A549 (cell line): ENCODE results near the gene CBFB. TPM values are rescaled to one million over a fixed set of nuclear protein-coding genes. Genes with fewer than 3 reads are reported as not detected.

Experiments
- ATAC-seq, 2 experiments: fragments of 200-7000 bp in 1 of 2; fragments of >200 bp in 1 of 2; cut with Nextera tagmentation in 1 of 2; cut with Tn5 transposase in 1 of 2; 3 replicates each; pipeline versions ENCODE4 v1.8.0 to v1.9.1; 2018 to 2020; ENCODE audit warnings: mild to moderate bottlenecking in 1 of 2, moderate library complexity in 1 of 2
- CTCF ChIA-PET: fragments of 300-600 bp; sonication (Branson Sonifier 250); formaldehyde crosslinking; extraction: SDS; loops from one replicate; lab custom pipeline; 2021; ENCODE audit warnings: antibody characterized with exemption, inconsistent platforms; lab: Yijun Ruan, JAX
- POLR2A ChIA-PET: fragments of 350-600 bp; formaldehyde crosslinking; extraction: SDS; loops from one replicate; lab custom pipeline; 2021; ENCODE audit warnings: antibody characterized with exemption, inconsistent platforms; lab: Yijun Ruan, JAX
- DNase-seq, 2 experiments: peaks; one replicate each; pipeline versions ENCODE4 v3.0.0 to v3.0.0-alpha.2; 2011 to 2016; ENCODE audit warnings: low read depth in 1 of 2, low spot score in 1 of 2
- FAIRE-seq: peaks from 2 replicates; lab custom pipeline; 2011; peaks lifted over from hg19 to GRCh38; lab: Jason Lieb, UNC
- H3K27ac ChIP-seq, 2 experiments: fragments of >200 bp; sonication (Bioruptor Twin); formaldehyde crosslinking; 3 replicates each; pipeline ENCODE4 v1.5.1; 2016 to 2017
- H3K4me1 ChIP-seq: fragments of >200 bp; sonication (Bioruptor Twin); formaldehyde crosslinking; 3 replicates; pipeline ENCODE4 v1.6.1; 2016
- H3K4me2 ChIP-seq: fragments of >200 bp; sonication (Bioruptor Twin); formaldehyde crosslinking; 3 replicates; pipeline ENCODE4 v1.6.1; 2016
- H3K4me3 ChIP-seq: fragments of >200 bp; sonication (Bioruptor Twin); formaldehyde crosslinking; 3 replicates; pipeline ENCODE4 v1.5.1; 2016
- H3K9me3 ChIP-seq: fragments of >200 bp; sonication (Bioruptor Twin); formaldehyde crosslinking; 3 replicates; pipeline ENCODE4 v1.6.1; 2016
- CBX2 ChIP-seq: fragments of 200-600 bp; sonication (generic); IDR thresholded peaks from 2 replicates; pipeline ENCODE4 v1.6.1; 2016; ENCODE audit warnings: low read depth, mild to moderate bottlenecking, borderline replicate concordance
- CBX8 ChIP-seq: fragments of 200-600 bp; sonication (generic); IDR thresholded peaks from 2 replicates; pipeline ENCODE4 v1.6.1; 2016
- CEBPB ChIP-seq, 2 experiments: fragments of >200 bp in 1 of 2; sonication (Bioruptor Twin) in 1 of 2; formaldehyde crosslinking in 1 of 2; IDR thresholded peaks; 2 replicates each; pipeline ENCODE4 v1.6.1; 2012 to 2016
- CTCF ChIP-seq: fragments of >200 bp; sonication (Bioruptor Twin); formaldehyde crosslinking; IDR thresholded peaks from 3 replicates; pipeline ENCODE4 v1.5.1; 2016
- EHF ChIP-seq: fragments of 250-450 bp; sonication (Bioruptor Pico); IDR thresholded peaks from 2 replicates; pipeline ENCODE4 v1.5.0; 2020; ENCODE audit warnings: mild to moderate bottlenecking
- EHMT2 ChIP-seq: fragments of 200-600 bp; sonication (generic); IDR thresholded peaks from 2 replicates; pipeline ENCODE4 v1.6.1; 2016; ENCODE audit warnings: antibody characterized with exemption, low read depth, mild to moderate bottlenecking, moderate library complexity
- ESRRA ChIP-seq: fragments of 150-350 bp; IDR thresholded peaks from 2 replicates; pipeline ENCODE4 v1.6.1; 2014; ENCODE audit warnings: mild to moderate bottlenecking, low read length, borderline replicate concordance
- FOSB ChIP-seq: fragments of 250-450 bp; sonication (Bioruptor Pico); IDR thresholded peaks from 2 replicates; pipeline ENCODE4 v1.5.0; 2020; ENCODE audit warnings: mild to moderate bottlenecking, moderate library complexity
- FOXS1 ChIP-seq: fragments of 250-450 bp; sonication (Bioruptor Pico); IDR thresholded peaks from 2 replicates; pipeline ENCODE4 v1.5.0; 2020; ENCODE audit warnings: mild to moderate bottlenecking, moderate library complexity
- GATA3 ChIP-seq: IDR thresholded peaks from 2 replicates; pipeline ENCODE4 v1.6.1; 2012; ENCODE audit warnings: borderline replicate concordance
- HDAC2 ChIP-seq: fragments of 200-600 bp; sonication (generic); IDR thresholded peaks from 2 replicates; pipeline ENCODE4 v1.6.1; 2016
- HMGXB4 ChIP-seq: fragments of 250-450 bp; sonication (Bioruptor Pico); IDR thresholded peaks from 2 replicates; pipeline ENCODE4 v1.5.0; 2021; ENCODE audit warnings: mild to moderate bottlenecking, moderate library complexity, borderline replicate concordance
- HOXA7 ChIP-seq: fragments of 250-450 bp; sonication (Bioruptor Pico); IDR thresholded peaks from 2 replicates; pipeline ENCODE4 v1.5.0; 2020; ENCODE audit warnings: mild to moderate bottlenecking, moderate library complexity
- KDM1A ChIP-seq: fragments of 200-600 bp; sonication (generic); IDR thresholded peaks from 2 replicates; pipeline ENCODE4 v1.6.1; 2016; ENCODE audit warnings: low read depth, mild to moderate bottlenecking
- MAX ChIP-seq: IDR thresholded peaks from 2 replicates; pipeline ENCODE4 v1.6.1; 2012
- NFE2L2 ChIP-seq: fragments of 150-350 bp; conservative IDR thresholded peaks from 2 replicates; pipeline ENCODE4 v1.6.1; 2014; ENCODE audit warnings: low read length
- NPAS2 ChIP-seq: fragments of 250-450 bp; sonication (Bioruptor Pico); IDR thresholded peaks from 2 replicates; pipeline ENCODE4 v1.8.0; 2022; ENCODE audit warnings: mild to moderate bottlenecking, moderate library complexity, borderline replicate concordance
- NR3C1 ChIP-seq: fragments of >200 bp; sonication (Bioruptor Twin); formaldehyde crosslinking; IDR thresholded peaks from 3 replicates; pipeline ENCODE4 v1.6.1; 2017
- PBX3 ChIP-seq: IDR thresholded peaks from 2 replicates; pipeline ENCODE4 v1.6.1; 2012
- PHF8 ChIP-seq: fragments of 200-600 bp; sonication (generic); IDR thresholded peaks from 2 replicates; pipeline ENCODE4 v1.6.1; 2016; ENCODE audit warnings: low read depth, mild to moderate bottlenecking, antibody characterized with exemption, moderate library complexity, borderline replicate concordance
- POLR2A ChIP-seq: IDR thresholded peaks from 2 replicates; pipeline ENCODE4 v1.6.1; 2012; ENCODE audit warnings: mild to moderate bottlenecking, low read length
- RARB ChIP-seq: fragments of 250-450 bp; sonication (Bioruptor Pico); IDR thresholded peaks from 2 replicates; pipeline ENCODE4 v1.8.0; 2021; ENCODE audit warnings: mild to moderate bottlenecking, moderate library complexity
- RCOR1 ChIP-seq: fragments of 150-350 bp; IDR thresholded peaks from 2 replicates; pipeline ENCODE4 v1.6.1; 2014; ENCODE audit warnings: antibody characterized with exemption, low read length, low read depth
- RNF2 ChIP-seq: fragments of 200-600 bp; sonication (generic); IDR thresholded peaks from 2 replicates; pipeline ENCODE4 v1.6.1; 2016; ENCODE audit warnings: low read depth, mild to moderate bottlenecking, antibody characterized with exemption, moderate library complexity, borderline replicate concordance
- TFCP2L1 ChIP-seq: fragments of 250-450 bp; sonication (Bioruptor Pico); IDR thresholded peaks from 2 replicates; pipeline ENCODE4 v1.5.0; 2021; ENCODE audit warnings: mild to moderate bottlenecking
- ZC3H11A ChIP-seq: fragments of 450-650 bp; IDR thresholded peaks from 2 replicates; pipeline ENCODE4 v1.6.1; 2014; ENCODE audit warnings: antibody characterized with exemption, mild to moderate bottlenecking
- ZFP36 ChIP-seq: fragments of 450-650 bp; IDR thresholded peaks from 2 replicates; pipeline ENCODE4 v1.6.1; 2014; ENCODE audit warnings: borderline replicate concordance; ENCODE audit not compliant: partially characterized antibody
- ZSCAN20 ChIP-seq: fragments of 250-450 bp; sonication (Bioruptor Pico); IDR thresholded peaks from 2 replicates; pipeline ENCODE4 v1.8.0; 2022; ENCODE audit warnings: mild to moderate bottlenecking, moderate library complexity
- WGBS: methylation state at CpG from one replicate; pipeline ENCODE4 v1.1.6; 2017; ENCODE audit errors: missing lambda C conversion rate; 5-methylcytosine and 5-hydroxymethylcytosine counted together
- polyA plus RNA-seq, 4 experiments: library from polyadenylated mRNA; depleted of rRNA in 3 of 4; stranded (reverse); fragments of >200 nt; fragmentation: RNase III in 1 of 4; extraction: RNeasy Plus Mini Kit Qiagen cat#74134 plus additional on column Dnase treatment in 1 of 4; gene quantifications; 2 replicates in 3 of 4; 3 replicates in 1 of 4; pipeline ENCODE4 v1.2.3, GENCODE V29; 2011 to 2017
- TF ChIP-seq, protein P1 (sequence below): IDR thresholded peaks from 2 replicates; pipeline ENCODE4 v1.6.1; 2012; ENCODE audit warnings: low read depth, borderline replicate concordance
- TF ChIP-seq, protein P2 (sequence below): fragments of 150-350 bp; IDR thresholded peaks from 2 replicates; pipeline ENCODE4 v1.6.1; 2014; ENCODE audit warnings: low read depth, mild to moderate bottlenecking, low read length
- TF ChIP-seq, protein P3 (sequence below): fragments of 200-600 bp; sonication (generic); IDR thresholded peaks from 2 replicates; pipeline ENCODE4 v1.6.1; 2016; ENCODE audit warnings: antibody characterized with exemption, mild to moderate bottlenecking, moderate library complexity
- TF ChIP-seq, protein P4 (sequence below): fragments of 450-650 bp; IDR thresholded peaks from 2 replicates; pipeline ENCODE4 v1.6.1; 2014; ENCODE audit warnings: antibody characterized with exemption

Gene CBFB
- polyA plus RNA-seq, 2 of the 4 experiments (the other 2 are of a cell fraction), result 27.7 to 61.3 TPM

- POLR2A ChIA-PET, result no interaction called here
- FAIRE-seq, result no peak
Observed at GRCh38 chr16:67105881-67106280, 76.9 kb downstream of the CBFB start.

GRCh38 chr16:67108489-67108888 is 79.5 kb downstream of the CBFB start:
- FAIRE-seq (no peak), ATAC-seq (no peak), DNase-seq (no peak)
- Histone ChIP-seq H3K4me1 (peaks cover 25% of the 10 kb centered on the region), H3K9me3 (no peaks in the 10 kb centered on the region), H3K27ac (no peak overlapping the region), H3K4me2 (no peak overlapping the region), H3K4me3 (no peak overlapping the region)
- ChIA-PET CTCF (interaction anchor here (0.8 to 3.0 kb wide), 7 partner anchors 12 to 156 kb away, joined by 3 to 18 read pairs (median 5); no protein-coding TSS in a partner anchor), POLR2A (no interaction called here)
- WGBS, result 94% methylated on average over 6 of the region's 6 CpGs
- TF ChIP-seq MAX (no peak), EHMT2 (no peak), CTCF (no peak), POLR2A (no peak), ESRRA (no peak), EHF (CRISPR knock-in tag) (no peak), PBX3 (no peak), TFCP2L1 (no peak), RNF2 (no peak), NPAS2 (no peak), FOSB (CRISPR knock-in tag) (no peak), CBX2 (no peak), HMGXB4 (no peak), KDM1A (no peak), CEBPB (IDR thresholded peaks at IDR 0.05) (no peak)
- TF ChIP-seq, protein P1, sequence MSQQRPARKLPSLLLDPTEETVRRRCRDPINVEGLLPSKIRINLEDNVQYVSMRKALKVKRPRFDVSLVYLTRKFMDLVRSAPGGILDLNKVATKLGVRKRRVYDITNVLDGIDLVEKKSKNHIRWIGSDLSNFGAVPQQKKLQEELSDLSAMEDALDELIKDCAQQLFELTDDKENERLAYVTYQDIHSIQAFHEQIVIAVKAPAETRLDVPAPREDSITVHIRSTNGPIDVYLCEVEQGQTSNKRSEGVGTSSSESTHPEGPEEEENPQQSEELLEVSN, result no peak
- TF ChIP-seq, protein P2, sequence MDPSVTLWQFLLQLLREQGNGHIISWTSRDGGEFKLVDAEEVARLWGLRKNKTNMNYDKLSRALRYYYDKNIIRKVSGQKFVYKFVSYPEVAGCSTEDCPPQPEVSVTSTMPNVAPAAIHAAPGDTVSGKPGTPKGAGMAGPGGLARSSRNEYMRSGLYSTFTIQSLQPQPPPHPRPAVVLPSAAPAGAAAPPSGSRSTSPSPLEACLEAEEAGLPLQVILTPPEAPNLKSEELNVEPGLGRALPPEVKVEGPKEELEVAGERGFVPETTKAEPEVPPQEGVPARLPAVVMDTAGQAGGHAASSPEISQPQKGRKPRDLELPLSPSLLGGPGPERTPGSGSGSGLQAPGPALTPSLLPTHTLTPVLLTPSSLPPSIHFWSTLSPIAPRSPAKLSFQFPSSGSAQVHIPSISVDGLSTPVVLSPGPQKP, result no peak

More at GRCh38 chr16:67105881-67106280, 76.9 kb downstream of the CBFB start:
- no peak for ATAC-seq
- Histone ChIP-seq H3K4me2 (no peak overlapping the region), H3K9me3 (no peaks in the 10 kb centered on the region), H3K4me3 (no peak overlapping the region), H3K4me1 (peaks cover 8% of the 10 kb centered on the region), H3K27ac (no peak overlapping the region)
- CTCF ChIA-PET, result interaction anchor here (0.6 to 3.2 kb wide), 12 partner anchors 10 to 211 kb away, joined by 3 to 18 read pairs (median 4); partner anchors contain the start of genes B3GNT9 and NOL3
- no peak for DNase-seq
- TF ChIP-seq HOXA7 (CRISPR knock-in tag) (no peak), RCOR1 (no peak), HDAC2 (no peak), CEBPB (IDR thresholded peaks at IDR 0.05) (no peak), GATA3 (no peak), FOXS1 (CRISPR knock-in tag) (no peak), RARB (no peak), ZC3H11A (no peak), NR3C1 (no peak), CBX8 (no peak), KDM1A (no peak), ZSCAN20 (CRISPR knock-in tag) (no peak), ZFP36 (no peak), NFE2L2 (no peak), PHF8 (no peak)
- TF ChIP-seq, protein P3, sequence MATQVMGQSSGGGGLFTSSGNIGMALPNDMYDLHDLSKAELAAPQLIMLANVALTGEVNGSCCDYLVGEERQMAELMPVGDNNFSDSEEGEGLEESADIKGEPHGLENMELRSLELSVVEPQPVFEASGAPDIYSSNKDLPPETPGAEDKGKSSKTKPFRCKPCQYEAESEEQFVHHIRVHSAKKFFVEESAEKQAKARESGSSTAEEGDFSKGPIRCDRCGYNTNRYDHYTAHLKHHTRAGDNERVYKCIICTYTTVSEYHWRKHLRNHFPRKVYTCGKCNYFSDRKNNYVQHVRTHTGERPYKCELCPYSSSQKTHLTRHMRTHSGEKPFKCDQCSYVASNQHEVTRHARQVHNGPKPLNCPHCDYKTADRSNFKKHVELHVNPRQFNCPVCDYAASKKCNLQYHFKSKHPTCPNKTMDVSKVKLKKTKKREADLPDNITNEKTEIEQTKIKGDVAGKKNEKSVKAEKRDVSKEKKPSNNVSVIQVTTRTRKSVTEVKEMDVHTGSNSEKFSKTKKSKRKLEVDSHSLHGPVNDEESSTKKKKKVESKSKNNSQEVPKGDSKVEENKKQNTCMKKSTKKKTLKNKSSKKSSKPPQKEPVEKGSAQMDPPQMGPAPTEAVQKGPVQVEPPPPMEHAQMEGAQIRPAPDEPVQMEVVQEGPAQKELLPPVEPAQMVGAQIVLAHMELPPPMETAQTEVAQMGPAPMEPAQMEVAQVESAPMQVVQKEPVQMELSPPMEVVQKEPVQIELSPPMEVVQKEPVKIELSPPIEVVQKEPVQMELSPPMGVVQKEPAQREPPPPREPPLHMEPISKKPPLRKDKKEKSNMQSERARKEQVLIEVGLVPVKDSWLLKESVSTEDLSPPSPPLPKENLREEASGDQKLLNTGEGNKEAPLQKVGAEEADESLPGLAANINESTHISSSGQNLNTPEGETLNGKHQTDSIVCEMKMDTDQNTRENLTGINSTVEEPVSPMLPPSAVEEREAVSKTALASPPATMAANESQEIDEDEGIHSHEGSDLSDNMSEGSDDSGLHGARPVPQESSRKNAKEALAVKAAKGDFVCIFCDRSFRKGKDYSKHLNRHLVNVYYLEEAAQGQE, result no peak
- TF ChIP-seq, protein P4, sequence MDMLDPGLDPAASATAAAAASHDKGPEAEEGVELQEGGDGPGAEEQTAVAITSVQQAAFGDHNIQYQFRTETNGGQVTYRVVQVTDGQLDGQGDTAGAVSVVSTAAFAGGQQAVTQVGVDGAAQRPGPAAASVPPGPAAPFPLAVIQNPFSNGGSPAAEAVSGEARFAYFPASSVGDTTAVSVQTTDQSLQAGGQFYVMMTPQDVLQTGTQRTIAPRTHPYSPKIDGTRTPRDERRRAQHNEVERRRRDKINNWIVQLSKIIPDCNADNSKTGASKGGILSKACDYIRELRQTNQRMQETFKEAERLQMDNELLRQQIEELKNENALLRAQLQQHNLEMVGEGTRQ, result no peak
- TF ChIP-seq, all 56 proteins: peak for 0
- 78% methylated on average over 5 of the region's 5 CpGs for WGBS
